AG04450 (cell line): ENCODE measurements around the gene DRC3. TPM values are rescaled to one million over a fixed set of nuclear protein-coding genes. Genes with fewer than 3 reads are reported as not detected.
"Not testable (repeated sequence)": the region's sequence is repeated elsewhere in the genome, so short reads cannot be mapped to it uniquely, and the experiment has no call there.

ENCODE experiments used
- CTCF ChIA-PET: fragments of 300-600, 350-600 bp; formaldehyde crosslinking; extraction: SDS; loops from one replicate; lab custom pipeline; 2022; ENCODE audit warnings: antibody characterized with exemption, inconsistent platforms; lab: Charles Lee
- POLR2A ChIA-PET: fragments of 350-600 bp; formaldehyde crosslinking; extraction: SDS; loops from one replicate; lab custom pipeline; 2021; ENCODE audit warnings: antibody characterized with exemption, inconsistent platforms; lab: Yijun Ruan, JAX
- DNase-seq: peaks from one replicate; pipeline ENCODE4 v3.0.0-alpha.2; 2011; ENCODE audit warnings: low read depth, low spot score
- H3K27ac ChIP-seq: one replicate; pipeline ENCODE4 v1.5.1; 2012; ENCODE audit warnings: low read depth, low read length, control low read depth
- H3K27me3 ChIP-seq: one replicate; pipeline ENCODE4 v1.6.0; 2012; ENCODE audit warnings: low read length; ENCODE audit not compliant: control insufficient read depth, insufficient read depth
- H3K4me3 ChIP-seq: 2 replicates; pipeline ENCODE4 v1.5.1; 2011; ENCODE audit warnings: mild to moderate bottlenecking, low read depth, low read length, control low read depth
- H3K9me3 ChIP-seq: 2 replicates; pipeline ENCODE4 v1.5.1; 2012; ENCODE audit warnings: low read length; ENCODE audit not compliant: control insufficient read depth, insufficient read depth
- CTCF ChIP-seq: IDR thresholded peaks from 2 replicates; pipeline ENCODE4 v1.5.1; 2011; ENCODE audit warnings: low read depth, low read length, control low read depth, inconsistent platforms
- polyA plus RNA-seq: library from polyadenylated mRNA; depleted of rRNA; stranded (reverse); fragments of >200 nt; gene quantifications from 2 replicates; pipeline ENCODE4 v1.2.3, GENCODE V29; 2011

Gene DRC3
- polyA plus RNA-seq, 1 experiment, result 0.52 TPM

GRCh38 chr17:17937201-17937853 is 35.3 kb upstream of the DRC3 start:
- DNase-seq, result no peak
- Histone ChIP-seq H3K9me3 (no peaks in the 10 kb centered on the region), H3K4me3 (no peak overlapping the region), H3K27ac (no peak overlapping the region), H3K27me3 (no peaks in the 10 kb centered on the region)
- TF ChIP-seq CTCF, result no peak
- POLR2A ChIA-PET, result no interaction called here
- CTCF ChIA-PET, result no interaction called here

- no peak overlapping the region for H3K27ac ChIP-seq
- no peaks in the 10 kb centered on the region for H3K9me3 ChIP-seq
- POLR2A ChIA-PET, result no interaction called here
- no peak for DNase-seq
- H3K4me3 ChIP-seq, result no peak overlapping the region
- CTCF ChIA-PET, result no interaction called here
- TF ChIP-seq CTCF, result no peak
- no peaks in the 10 kb centered on the region for H3K27me3 ChIP-seq
Observed at GRCh38 chr17:17937958-17938357, 34.7 kb upstream of the DRC3 start.

- no peak for DNase-seq
- ChIA-PET POLR2A (no interaction called here), CTCF (no interaction called here)
Observed at GRCh38 chr17:17938388-17939107, 34.1 kb upstream of the DRC3 start.

GRCh38 chr17:17939941-17940340 is 32.7 kb upstream of the DRC3 start:
- H3K4me3 ChIP-seq, H3K27me3 ChIP-seq, CTCF ChIA-PET, H3K9me3 ChIP-seq, DNase-seq, H3K27ac ChIP-seq: not testable (repeated sequence)
- POLR2A ChIA-PET, result interaction anchor here (0.6 to 0.7 kb wide), 2 partner anchors 13 to 51 kb away, joined by 3 to 12 read pairs; no protein-coding TSS in a partner anchor

More at GRCh38 chr17:17938388-17939107, 34.1 kb upstream of the DRC3 start:
- H3K4me3 ChIP-seq, result no peak overlapping the region
- no peak overlapping the region for H3K27ac ChIP-seq
- H3K9me3 ChIP-seq, result no peaks in the 10 kb centered on the region
- no peaks in the 10 kb centered on the region for H3K27me3 ChIP-seq
- TF ChIP-seq CTCF, result no peak

GRCh38 chr17:17940441-17940911 is 32.2 kb upstream of the DRC3 start:
- no peak for DNase-seq
- Histone ChIP-seq H3K27me3 (no peaks in the 10 kb centered on the region), H3K27ac (peak overlapping the region; percentile 25), H3K9me3 (no peaks in the 10 kb centered on the region), H3K4me3 (no peak overlapping the region)
- ChIA-PET POLR2A (interaction anchor here (0.6 to 1.0 kb wide), 2 partner anchors 12 to 20 kb away, joined by 3 to 12 read pairs; no protein-coding TSS in a partner anchor), CTCF (no interaction called here)
- no peak for TF ChIP-seq CTCF
